SK-N-SH (cell line): ENCODE data around the gene HMOX2. TPM values are rescaled to one million over a fixed set of nuclear protein-coding genes. Genes with fewer than 3 reads are reported as not detected.

Source experiments
- CTCF ChIA-PET: fragments of 300-600, 350-600 bp; formaldehyde crosslinking; extraction: SDS; loops from one replicate; lab custom pipeline; 2021; lab: Yijun Ruan, JAX
- POLR2A ChIA-PET: fragments of 350-600 bp; sonication (Branson Sonifier 250); formaldehyde crosslinking; extraction: SDS; loops from one replicate; lab custom pipeline; 2020; ENCODE audit warnings: antibody characterized with exemption, inconsistent platforms; lab: Yijun Ruan, JAX
- DNase-seq: peaks from one replicate; pipeline ENCODE4 v3.0.0; 2012
- H2AFZ ChIP-seq: fragments of 200-600 bp; sonication (generic); 2 replicates; pipeline ENCODE4 v1.8.1; 2016; ENCODE audit warnings: antibody characterized with exemption, mild to moderate bottlenecking, low read depth
- H3F3A ChIP-seq: fragments of 200-600 bp; sonication (generic); replicated peaks from 2 replicates; pipeline ENCODE3; 2016; ENCODE audit warnings: antibody characterized with exemption, mild to moderate bottlenecking; ENCODE audit not compliant: insufficient read depth
- H3K27ac ChIP-seq, 2 experiments: fragments of 200-500 bp in 1 of 2; fragments of 200-600 bp in 1 of 2; sonication (Bioruptor generic) in 1 of 2; sonication (generic), shearing (Covaris generic) in 1 of 2; 2 replicates each; pipeline versions ENCODE4 v1.5.1 to v1.6.1; 2014 to 2016; ENCODE audit warnings: low read depth in 2 of 2, inconsistent platforms in 1 of 2, low read length in 1 of 2, mild to moderate bottlenecking in 1 of 2, mixed read lengths in 1 of 2
- H3K27me3 ChIP-seq: fragments of 200-600 bp; sonication (generic), shearing (Covaris generic); 2 replicates; pipeline ENCODE4 v1.6.1; 2016; ENCODE audit warnings: mixed run types; ENCODE audit not compliant: insufficient read depth
- H3K36me3 ChIP-seq, 2 experiments: fragments of 200-500 bp in 1 of 2; fragments of 200-600 bp in 1 of 2; sonication (Bioruptor generic) in 1 of 2; sonication (generic) in 1 of 2; replicated peaks in 1 of 2; 2 replicates each; pipeline versions ENCODE3 to v1.5.1; 2014 to 2016; ENCODE audit warnings: low read length in 1 of 2, mild to moderate bottlenecking in 1 of 2; ENCODE audit not compliant: insufficient read depth in 2 of 2, control insufficient read depth in 1 of 2
- H3K4me1 ChIP-seq, 2 experiments: fragments of 200-500 bp in 1 of 2; fragments of 200-600 bp in 1 of 2; sonication (Bioruptor generic) in 1 of 2; sonication (generic), shearing (Covaris generic) in 1 of 2; 2 replicates each; pipeline versions ENCODE4 v1.5.1 to v1.6.1; 2014 to 2016; ENCODE audit warnings: low read depth in 1 of 2, low read length in 1 of 2, mixed run types in 1 of 2; ENCODE audit not compliant: insufficient read depth in 2 of 2, control insufficient read depth in 1 of 2
- H3K4me2 ChIP-seq: fragments of 200-600 bp; sonication (generic), shearing (Covaris generic); 2 replicates; pipeline ENCODE4 v1.6.1; 2017; ENCODE audit warnings: mixed run types
- H3K4me3 ChIP-seq, 2 experiments: fragments of 200-500 bp in 1 of 2; fragments of 200-600 bp in 1 of 2; sonication (Bioruptor generic) in 1 of 2; sonication (generic), shearing (Covaris generic) in 1 of 2; 2 replicates each; pipeline versions ENCODE4 v1.5.1 to v1.8.1; 2014 to 2016; ENCODE audit warnings: low read depth in 2 of 2, inconsistent platforms in 1 of 2, low read length in 1 of 2, mild to moderate bottlenecking in 1 of 2, mixed read lengths in 1 of 2, moderate library complexity in 1 of 2
- H3K79me2 ChIP-seq: fragments of 200-600 bp; sonication (generic); 2 replicates; pipeline ENCODE4 v1.8.1; 2017; ENCODE audit warnings: mild to moderate bottlenecking; ENCODE audit not compliant: insufficient read depth
- H3K9ac ChIP-seq: fragments of 200-600 bp; sonication (generic); 2 replicates; pipeline ENCODE4 v1.6.1; 2017; ENCODE audit warnings: mixed run types
- H3K9me2 ChIP-seq: fragments of 200-600 bp; sonication (generic); 2 replicates; pipeline ENCODE4 v1.6.1; 2017; ENCODE audit warnings: mixed run types
- H3K9me3 ChIP-seq: fragments of 200-600 bp; sonication (generic); 2 replicates; pipeline ENCODE4 v1.6.1; 2017; ENCODE audit warnings: mixed run types, mild to moderate bottlenecking, moderate library complexity
- H4K20me1 ChIP-seq: fragments of 200-600 bp; sonication (generic); 2 replicates; pipeline ENCODE4 v1.6.1; 2017; ENCODE audit warnings: mild to moderate bottlenecking, mixed run types; ENCODE audit not compliant: insufficient read depth
- EP300 ChIP-seq, 2 experiments: IDR thresholded peaks; 2 replicates each; pipeline versions ENCODE4 v1.4.0 to v1.6.1; 2012; ENCODE audit warnings: borderline replicate concordance in 1 of 2, low read depth in 1 of 2, low read length in 1 of 2
- FOXJ3 ChIP-seq: sonication (generic); formaldehyde crosslinking; IDR thresholded peaks from 2 replicates; pipeline ENCODE4 v1.5.1; 2020; ENCODE audit warnings: mild to moderate bottlenecking, missing genetic modification reagents
- FOXM1 ChIP-seq: IDR thresholded peaks from 2 replicates; pipeline ENCODE4 v1.4.0; 2012; ENCODE audit warnings: low read depth, mild to moderate bottlenecking
- GATA2 ChIP-seq: sonication (generic); formaldehyde crosslinking; IDR thresholded peaks from 2 replicates; pipeline ENCODE4 v1.5.0; 2020; ENCODE audit warnings: mild to moderate bottlenecking, missing genetic modification reagents
- MEF2A ChIP-seq: IDR thresholded peaks from 2 replicates; pipeline ENCODE4 v1.4.0; 2012; ENCODE audit warnings: low read depth, borderline replicate concordance
- MXI1 ChIP-seq: IDR thresholded peaks from 2 replicates; pipeline ENCODE4 v1.6.1; 2012; ENCODE audit warnings: mild to moderate bottlenecking, low read depth, low read length, improper control_type of control experiment
- NRF1 ChIP-seq: IDR thresholded peaks from 2 replicates; pipeline ENCODE4 v1.6.1; 2012; ENCODE audit warnings: low read depth, mild to moderate bottlenecking, low read length
- RAD21 ChIP-seq: IDR thresholded peaks from 2 replicates; pipeline ENCODE4 v1.6.1; 2012; ENCODE audit warnings: mild to moderate bottlenecking, low read length
- SMC3 ChIP-seq: IDR thresholded peaks from 2 replicates; pipeline ENCODE4 v1.6.1; 2012; ENCODE audit warnings: low read depth, low read length, improper control_type of control experiment
- TEAD4 ChIP-seq: IDR thresholded peaks from 2 replicates; pipeline ENCODE4 v1.4.0; 2012; ENCODE audit warnings: mild to moderate bottlenecking, borderline replicate concordance; ENCODE audit not compliant: insufficient read depth
- YY1 ChIP-seq: IDR thresholded peaks from 2 replicates; pipeline ENCODE4 v1.4.0; 2012; ENCODE audit warnings: low read depth, mild to moderate bottlenecking
- WGBS: methylation state at CpG from one replicate; pipeline ENCODE4 v1.1.6; 2017; ENCODE audit warnings: low lambda C conversion rate; 5-methylcytosine and 5-hydroxymethylcytosine counted together
- polyA plus RNA-seq, 3 experiments: library from polyadenylated mRNA; depleted of rRNA; stranded (reverse); fragments of >200 nt; gene quantifications; 2 replicates each; pipeline ENCODE4 v1.2.3, GENCODE V29; 2012
- TF ChIP-seq, protein P1 (sequence below): fragments of 150-350 bp; IDR thresholded peaks from 2 replicates; pipeline ENCODE4 v1.6.1; 2017; ENCODE audit warnings: antibody characterized with exemption, low read length, low read depth, borderline replicate concordance
- TF ChIP-seq, protein P2 (sequence below): IDR thresholded peaks from 2 replicates; pipeline ENCODE4 v1.4.0; 2012; ENCODE audit warnings: low read depth
- TF ChIP-seq, protein P3 (sequence below): IDR thresholded peaks from 2 replicates; pipeline ENCODE4 v1.6.1; 2012; ENCODE audit warnings: mild to moderate bottlenecking, low read depth, low read length, moderate library complexity

Gene HMOX2
- polyA plus RNA-seq, 1 of the 3 experiments (the other 2 are of a cell fraction) = 65.1 TPM

DNA sequence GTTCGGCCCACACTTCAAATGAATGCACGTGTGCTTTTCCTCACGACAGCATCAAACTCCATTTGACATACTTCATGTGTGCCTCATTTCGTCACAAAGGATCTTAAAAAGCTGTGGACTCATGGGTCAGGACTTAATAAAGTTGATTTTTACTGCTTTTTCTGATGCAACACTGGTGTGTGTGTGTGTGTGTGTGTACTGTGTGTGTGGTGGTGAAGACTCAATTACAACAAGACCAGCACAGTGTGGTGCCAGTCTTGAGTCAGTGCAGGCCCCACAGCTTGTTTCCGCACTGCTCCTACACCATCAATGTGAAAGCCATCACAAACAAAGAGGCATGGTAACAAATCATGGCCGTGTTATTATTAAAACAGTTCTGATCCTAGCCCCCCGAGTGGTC lies 44.7 kb downstream of the HMOX2 start:
- peaks cover 0 to 5% of the 10 kb centered on the region in 2 experiments for H3K36me3 ChIP-seq
- CTCF ChIA-PET = interaction anchor here (0.6 to 3.7 kb wide), 4 partner anchors 14 to 129 kb away, joined by 3 to 15 read pairs (median 4); no protein-coding TSS in a partner anchor
- 93% methylated on average over 7 of the region's 7 CpGs for WGBS
- H4K20me1 ChIP-seq = peaks cover 10% of the 10 kb centered on the region; the same call in 1 of the 2 replicates
- no peak overlapping the region for H3K9ac ChIP-seq
- no peaks in the 10 kb centered on the region for H3K27me3 ChIP-seq
- no peak overlapping the region for H3K4me3 ChIP-seq
- peaks cover 14% of the 10 kb centered on the region; the same call in 1 of the 2 replicates for H3K79me2 ChIP-seq
- H3K9me3 ChIP-seq = no peaks in the 10 kb centered on the region
- H3K4me2 ChIP-seq = no peak overlapping the region
- no peak overlapping the region for H2AFZ ChIP-seq
- POLR2A ChIA-PET = interaction anchor here (1.4 kb wide), 1 partner anchor 13 kb away, joined by 3 read pairs; no protein-coding TSS in a partner anchor
- H3K9me2 ChIP-seq = no peaks in the 10 kb centered on the region
- no peak for DNase-seq
- peaks cover 0 to 20% of the 10 kb centered on the region in 2 experiments; a peak in 1 of 4 replicates for H3K4me1 ChIP-seq
- H3F3A ChIP-seq = no peaks in the 10 kb centered on the region
- no peak overlapping the region for H3K27ac ChIP-seq
- TF ChIP-seq TEAD4 (no peak), GATA2 (CRISPR knock-in tag) (no peak), RAD21 (no peak), MEF2A (no peak), MXI1 (no peak), EP300 (IDR thresholded peaks at IDR 0.05; ENCODE audit: borderline replicate concordance in 1 of 2, low read depth in 1 of 2, low read length in 1 of 2) (no peak), FOXM1 (no peak), FOXJ3 (no peak), SMC3 (no peak), NRF1 (no peak), YY1 (no peak)
- TF ChIP-seq, protein P1, sequence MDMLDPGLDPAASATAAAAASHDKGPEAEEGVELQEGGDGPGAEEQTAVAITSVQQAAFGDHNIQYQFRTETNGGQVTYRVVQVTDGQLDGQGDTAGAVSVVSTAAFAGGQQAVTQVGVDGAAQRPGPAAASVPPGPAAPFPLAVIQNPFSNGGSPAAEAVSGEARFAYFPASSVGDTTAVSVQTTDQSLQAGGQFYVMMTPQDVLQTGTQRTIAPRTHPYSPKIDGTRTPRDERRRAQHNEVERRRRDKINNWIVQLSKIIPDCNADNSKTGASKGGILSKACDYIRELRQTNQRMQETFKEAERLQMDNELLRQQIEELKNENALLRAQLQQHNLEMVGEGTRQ = no peak
- TF ChIP-seq, protein P2, sequence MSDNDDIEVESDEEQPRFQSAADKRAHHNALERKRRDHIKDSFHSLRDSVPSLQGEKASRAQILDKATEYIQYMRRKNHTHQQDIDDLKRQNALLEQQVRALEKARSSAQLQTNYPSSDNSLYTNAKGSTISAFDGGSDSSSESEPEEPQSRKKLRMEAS = no peak
- TF ChIP-seq, protein P3, sequence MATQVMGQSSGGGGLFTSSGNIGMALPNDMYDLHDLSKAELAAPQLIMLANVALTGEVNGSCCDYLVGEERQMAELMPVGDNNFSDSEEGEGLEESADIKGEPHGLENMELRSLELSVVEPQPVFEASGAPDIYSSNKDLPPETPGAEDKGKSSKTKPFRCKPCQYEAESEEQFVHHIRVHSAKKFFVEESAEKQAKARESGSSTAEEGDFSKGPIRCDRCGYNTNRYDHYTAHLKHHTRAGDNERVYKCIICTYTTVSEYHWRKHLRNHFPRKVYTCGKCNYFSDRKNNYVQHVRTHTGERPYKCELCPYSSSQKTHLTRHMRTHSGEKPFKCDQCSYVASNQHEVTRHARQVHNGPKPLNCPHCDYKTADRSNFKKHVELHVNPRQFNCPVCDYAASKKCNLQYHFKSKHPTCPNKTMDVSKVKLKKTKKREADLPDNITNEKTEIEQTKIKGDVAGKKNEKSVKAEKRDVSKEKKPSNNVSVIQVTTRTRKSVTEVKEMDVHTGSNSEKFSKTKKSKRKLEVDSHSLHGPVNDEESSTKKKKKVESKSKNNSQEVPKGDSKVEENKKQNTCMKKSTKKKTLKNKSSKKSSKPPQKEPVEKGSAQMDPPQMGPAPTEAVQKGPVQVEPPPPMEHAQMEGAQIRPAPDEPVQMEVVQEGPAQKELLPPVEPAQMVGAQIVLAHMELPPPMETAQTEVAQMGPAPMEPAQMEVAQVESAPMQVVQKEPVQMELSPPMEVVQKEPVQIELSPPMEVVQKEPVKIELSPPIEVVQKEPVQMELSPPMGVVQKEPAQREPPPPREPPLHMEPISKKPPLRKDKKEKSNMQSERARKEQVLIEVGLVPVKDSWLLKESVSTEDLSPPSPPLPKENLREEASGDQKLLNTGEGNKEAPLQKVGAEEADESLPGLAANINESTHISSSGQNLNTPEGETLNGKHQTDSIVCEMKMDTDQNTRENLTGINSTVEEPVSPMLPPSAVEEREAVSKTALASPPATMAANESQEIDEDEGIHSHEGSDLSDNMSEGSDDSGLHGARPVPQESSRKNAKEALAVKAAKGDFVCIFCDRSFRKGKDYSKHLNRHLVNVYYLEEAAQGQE = no peak
